Measurements from ENCODE around the gene SPTAN1. TPM values are rescaled to one million over a fixed set of nuclear protein-coding genes. Genes with fewer than 3 reads are reported as not detected.

SPTAN1 gene
- 115 to 167 TPM (median 164 TPM) in 5 replicates for total RNA-seq (2022; extraction: Qiagen RNA extraction)

DNA sequence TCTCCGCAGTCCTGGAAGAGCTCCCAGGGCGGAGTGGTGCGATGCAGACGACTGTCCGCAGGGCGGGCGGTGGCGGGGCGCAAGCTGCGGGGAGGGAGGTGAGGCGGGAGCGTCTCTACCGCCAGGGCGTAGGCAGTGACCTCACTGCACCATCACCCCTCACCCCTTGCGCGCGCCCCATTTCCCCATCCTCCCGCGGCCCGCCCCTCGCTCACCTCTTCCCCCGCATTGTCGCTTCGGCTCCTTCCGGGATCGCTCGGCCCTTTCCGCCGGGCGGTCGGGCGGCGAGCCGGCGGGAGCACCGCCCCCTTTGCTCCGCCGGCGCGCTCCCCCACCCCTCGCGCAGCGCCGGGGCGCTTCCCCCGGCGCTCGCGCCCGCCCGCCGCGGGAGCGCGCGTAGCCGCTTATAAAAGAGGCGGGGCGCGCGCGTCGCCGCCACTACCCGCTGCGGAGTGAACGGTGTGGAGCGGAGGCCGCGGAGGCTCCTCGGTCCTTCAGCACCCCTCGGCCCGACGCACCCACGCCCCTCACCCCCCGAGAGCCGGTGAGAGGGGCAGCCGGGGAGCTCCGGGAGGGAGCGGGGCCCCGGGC, at the start of gene SPTAN1:
TSS of gene SPTAN1 (plus strand) at position 435 of the 591 bp plus-strand sequence. CDS start 14,154 bp downstream, outside the sequence.

DNA sequence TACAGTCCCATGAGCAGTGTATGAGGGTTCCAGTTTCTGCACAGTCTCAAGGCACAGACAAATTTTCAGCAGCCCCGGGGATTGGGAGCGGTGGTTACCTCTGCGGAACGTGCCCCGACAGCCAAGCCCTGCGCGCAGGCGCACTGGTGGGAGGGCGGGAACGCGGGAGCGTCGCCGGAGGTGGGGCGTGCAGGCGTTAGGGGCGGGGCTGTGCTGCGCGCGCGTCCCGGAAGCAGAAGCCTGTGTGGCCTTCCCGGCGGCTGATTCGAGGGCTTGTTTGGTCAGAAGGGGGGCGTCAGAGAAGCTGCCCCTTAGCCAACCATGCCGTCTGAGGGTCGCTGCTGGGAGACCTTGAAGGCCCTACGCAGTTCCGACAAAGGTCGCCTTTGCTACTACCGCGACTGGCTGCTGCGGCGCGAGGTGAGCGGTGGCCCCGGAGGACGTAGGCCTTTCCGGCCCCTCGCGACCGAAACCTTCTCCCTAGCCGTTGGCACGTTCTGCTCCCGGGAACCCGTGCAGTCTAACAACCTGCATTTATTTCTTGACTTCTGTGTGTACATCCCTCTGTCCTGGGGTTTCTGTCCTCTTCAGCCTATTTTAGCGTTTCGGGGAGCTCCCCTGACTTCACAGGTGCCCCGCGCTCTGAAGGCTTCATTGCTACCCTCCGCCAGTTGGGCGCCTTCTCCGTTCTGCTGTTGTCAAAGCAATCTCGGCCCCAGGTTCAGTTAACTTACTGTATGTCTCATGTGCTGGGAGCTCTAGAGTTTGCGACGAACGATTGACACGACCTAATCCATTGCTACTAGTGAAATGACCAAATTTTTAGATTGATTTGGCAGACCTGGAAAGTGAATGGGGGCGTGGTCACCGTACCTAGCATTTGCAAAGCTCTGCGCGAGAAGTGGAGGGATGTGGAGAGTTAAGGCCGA, 47.6 kb upstream of the SPTAN1 start, which contains the start of gene GLE1:
TSS of gene GLE1 (plus strand) at position 235 of the 929 bp plus-strand sequence. CDS start at position 322, 87 bp downstream.

DNA sequence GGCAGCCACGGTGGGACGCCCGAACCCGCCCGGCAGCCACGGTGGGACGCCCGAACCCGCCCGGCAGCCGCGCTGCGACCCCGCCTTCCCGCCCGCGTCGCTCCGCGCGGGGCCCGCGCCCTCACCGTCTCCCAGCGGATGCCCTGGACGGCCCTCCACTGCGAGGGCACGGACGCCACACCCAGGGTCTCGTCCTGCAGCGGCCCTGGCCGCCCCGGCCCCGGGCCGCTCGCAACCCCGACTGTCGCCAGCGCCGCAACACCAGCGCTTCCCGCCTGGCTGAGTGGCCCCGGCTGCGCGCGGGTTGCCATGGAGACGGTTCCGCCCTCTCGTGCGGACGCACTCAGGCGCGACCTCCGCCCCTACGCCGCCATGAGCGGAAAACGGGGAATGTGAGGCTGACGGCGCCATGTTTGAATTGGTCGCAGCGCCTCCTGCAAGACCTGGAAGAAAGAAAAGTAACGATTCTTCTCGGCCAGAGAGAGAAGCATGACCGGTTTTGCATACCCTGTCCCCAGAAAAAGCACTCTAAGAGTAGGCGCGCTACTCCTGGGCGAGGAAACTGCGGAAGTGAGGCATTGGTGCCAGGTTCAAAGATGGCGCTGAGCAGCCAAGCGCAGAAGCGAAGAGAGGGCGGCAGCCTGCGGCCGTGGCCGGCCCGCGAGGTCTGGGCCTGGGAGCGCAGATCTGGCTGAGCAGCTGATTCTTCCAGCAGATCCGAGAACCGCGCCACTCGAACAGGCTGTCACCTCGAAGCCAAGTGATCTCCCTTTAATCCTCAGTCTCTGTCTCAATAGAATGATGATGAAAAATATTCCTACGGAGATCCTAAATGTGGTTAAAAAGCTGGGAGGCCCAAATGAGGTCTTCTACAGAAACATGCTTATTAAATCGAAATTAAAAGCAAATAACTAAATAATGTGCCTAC, 104.3 kb downstream of the SPTAN1 start, which contains the start of gene DYNC2I2:
TSS of gene DYNC2I2 (minus strand) at position 432 of the 928 bp plus-strand sequence. CDS start at position 311, 121 bp downstream.

Other genes with a start within 250 kb of the SPTAN1 start
- gene TRUB2, start 230.1 kb upstream of the SPTAN1 start, total RNA-seq (2022; extraction: Qiagen RNA extraction), result 37.3 to 48.1 TPM (median 45.7 TPM) in 5 replicates
- 52.3 to 62.0 TPM (median 59.4 TPM) in 5 replicates for gene COQ4, start 229.7 kb upstream of the SPTAN1 start, total RNA-seq (2022; extraction: Qiagen RNA extraction)
- gene SLC27A4, start 212.1 kb upstream of the SPTAN1 start, total RNA-seq (2022; extraction: Qiagen RNA extraction), result 30.9 to 49.0 TPM (median 46.0 TPM) in 5 replicates
- gene URM1, start 181.2 kb upstream of the SPTAN1 start, total RNA-seq (2022; extraction: Qiagen RNA extraction), result 65.0 to 80.0 TPM (median 77.2 TPM) in 5 replicates
- gene CERCAM, start 131.7 kb upstream of the SPTAN1 start, total RNA-seq (2022; extraction: Qiagen RNA extraction), result 32.0 to 41.9 TPM (median 36.3 TPM) in 5 replicates
- 19.8 to 28.8 TPM (median 27.4 TPM) in 5 replicates for gene ODF2, start 96.6 kb upstream of the SPTAN1 start, total RNA-seq (2022; extraction: Qiagen RNA extraction)
- 27.2 to 35.5 TPM (median 32.7 TPM) in 5 replicates for gene GLE1, start 47.9 kb upstream of the SPTAN1 start, total RNA-seq (2022; extraction: Qiagen RNA extraction)
- 88.8 to 134 TPM (median 124 TPM) in 5 replicates for gene DYNC2I2, start 104.3 kb downstream of the SPTAN1 start, total RNA-seq (2022; extraction: Qiagen RNA extraction)
- gene SET, start 136.6 kb downstream of the SPTAN1 start, total RNA-seq (2022; extraction: Qiagen RNA extraction), result 438 to 515 TPM (median 467 TPM) in 5 replicates
- 10.5 to 17.4 TPM (median 16.2 TPM) in 5 replicates for gene PKN3, start 149.9 kb downstream of the SPTAN1 start, total RNA-seq (2022; extraction: Qiagen RNA extraction)
- 64.0 to 91.6 TPM (median 87.9 TPM) in 5 replicates for gene ZDHHC12, start 171.5 kb downstream of the SPTAN1 start, total RNA-seq (2022; extraction: Qiagen RNA extraction)
- gene ZER1, start 219.3 kb downstream of the SPTAN1 start, total RNA-seq (2022; extraction: Qiagen RNA extraction), result 10.6 to 17.9 TPM (median 16.1 TPM) in 5 replicates
- gene TBC1D13, start 234.7 kb downstream of the SPTAN1 start, total RNA-seq (2022; extraction: Qiagen RNA extraction), result 17.1 to 22.4 TPM (median 20.5 TPM) in 5 replicates